HCT116 (cell line): ENCODE measurements around the gene LRRC4B. TPM values are rescaled to one million over a fixed set of nuclear protein-coding genes. Genes with fewer than 3 reads are reported as not detected.

Source experiments
- ATAC-seq: fragments of 200-7000 bp; cut with Tn5 transposase; 2 replicates; pipeline ENCODE4 v1.9.1; 2020; ENCODE audit warnings: mild to moderate bottlenecking, moderate library complexity
- BruUV-seq: library from RNA; stranded (reverse); fragments of 400-500 nt; replicated peaks from 2 replicates; lab custom pipeline; 2021; lab: Mats Ljungman, UMichigan
- CTCF ChIA-PET: fragments of 300-600 bp; sonication (Branson Sonifier 250); formaldehyde crosslinking; loops from one replicate; lab custom pipeline; 2021; ENCODE audit warnings: antibody characterized with exemption; lab: Charles Lee
- POLR2A ChIA-PET: fragments of 300-600, 350-600 bp; sonication (Branson Sonifier 250); formaldehyde crosslinking; loops from one replicate; lab custom pipeline; 2021; ENCODE audit warnings: antibody characterized with exemption; lab: Charles Lee
- RAD21 ChIA-PET, 2 experiments: fragments of 300-600 bp; sonication (Branson Sonifier 250); formaldehyde crosslinking; loops; one replicate each; lab custom pipeline; 2023; ENCODE audit warnings: low total read pairs in 2 of 2; ENCODE audit not compliant: uncharacterized antibody in 2 of 2, unreplicated experiment in 2 of 2, low non-redundant PET in 1 of 2; lab: Charles Lee
- DNase-seq: peaks from one replicate; pipeline ENCODE4 v3.0.0-alpha.2; 2010; ENCODE audit warnings: low read depth, low spot score
- H2AFZ ChIP-seq: fragments of 200-600 bp; shearing (Covaris generic), sonication (generic); 2 replicates; pipeline ENCODE4 v1.6.1; 2017; ENCODE audit warnings: low read depth, mixed run types, mixed read lengths, antibody characterized with exemption, low read length; ENCODE audit not compliant: poor library complexity, severe bottlenecking
- H3K27ac ChIP-seq: 2 replicates; pipeline ENCODE4 v1.5.1; 2012; ENCODE audit warnings: low read depth, low read length
- H3K27me3 ChIP-seq: fragments of 200-600 bp; sonication (generic); 2 replicates; pipeline ENCODE4 v1.6.1; 2016; ENCODE audit warnings: mixed run types, low read length, mixed read lengths; ENCODE audit not compliant: insufficient read depth
- H3K36me3 ChIP-seq, 2 experiments: fragments of 200-500 bp in 1 of 2; fragments of 200-600 bp in 1 of 2; sonication (Bioruptor generic) in 1 of 2; sonication (generic) in 1 of 2; 2 replicates each; pipeline versions ENCODE4 v1.5.1 to v1.6.1; 2014 to 2016; ENCODE audit warnings: low read length in 2 of 2, inconsistent platforms in 1 of 2, mixed read lengths in 1 of 2, mixed run types in 1 of 2; ENCODE audit not compliant: insufficient read depth in 2 of 2, control insufficient read depth in 1 of 2
- H3K4me1 ChIP-seq, 2 experiments: fragments of 200-600 bp in 1 of 2; sonication (generic) in 1 of 2; 2 replicates each; pipeline versions ENCODE4 v1.5.1 to v1.6.1; 2012 to 2017; ENCODE audit warnings: low read length in 2 of 2, inconsistent platforms in 1 of 2, mild to moderate bottlenecking in 1 of 2, mixed read lengths in 1 of 2, mixed run types in 1 of 2, moderate library complexity in 1 of 2; ENCODE audit not compliant: insufficient read depth in 2 of 2, control insufficient read depth in 1 of 2
- H3K4me2 ChIP-seq: fragments of 200-600 bp; sonication (generic); 2 replicates; pipeline ENCODE4 v1.6.1; 2017; ENCODE audit warnings: mixed run types, low read length, mixed read lengths
- H3K4me3 ChIP-seq, 2 experiments: fragments of 200-600 bp in 1 of 2; sonication (generic) in 1 of 2; replicated peaks in 1 of 2; 2 replicates each; pipeline ENCODE4 v1.5.1; 2011 to 2016; ENCODE audit warnings: low read length in 2 of 2, control low read depth in 1 of 2, low read depth in 1 of 2, mild to moderate bottlenecking in 1 of 2, mixed read lengths in 1 of 2, mixed run types in 1 of 2
- H3K79me2 ChIP-seq: fragments of 200-600 bp; sonication (generic); 2 replicates; pipeline ENCODE4 v1.6.1; 2017; ENCODE audit warnings: mild to moderate bottlenecking, mixed run types, low read length, moderate library complexity, mixed read lengths; ENCODE audit not compliant: insufficient read depth
- H3K9ac ChIP-seq: fragments of 200-600 bp; sonication (generic); 2 replicates; pipeline ENCODE4 v1.6.1; 2016; ENCODE audit warnings: low read length, mixed read lengths
- H3K9me2 ChIP-seq: fragments of 200-600 bp; sonication (generic), shearing (Covaris generic); 2 replicates; pipeline ENCODE4 v1.6.1; 2017; ENCODE audit warnings: mixed run types, mild to moderate bottlenecking, moderate library complexity; ENCODE audit not compliant: insufficient read depth
- H3K9me3 ChIP-seq, 2 experiments: fragments of 200-500 bp in 1 of 2; fragments of 200-600 bp in 1 of 2; sonication (Bioruptor generic) in 1 of 2; sonication (generic) in 1 of 2; 2 replicates each; pipeline ENCODE4 v1.6.1; 2014 to 2017; ENCODE audit warnings: low read length in 2 of 2, mixed read lengths in 2 of 2, inconsistent platforms in 1 of 2, low read depth in 1 of 2, mild to moderate bottlenecking in 1 of 2, mixed run types in 1 of 2, moderate library complexity in 1 of 2; ENCODE audit not compliant: control insufficient read depth in 1 of 2, insufficient read depth in 1 of 2
- H4K20me1 ChIP-seq: fragments of 200-600 bp; sonication (generic), shearing (Covaris generic); 2 replicates; pipeline ENCODE4 v1.6.1; 2017; ENCODE audit warnings: mixed run types, mild to moderate bottlenecking, moderate library complexity; ENCODE audit not compliant: insufficient read depth
- ATF3 ChIP-seq: IDR thresholded peaks from 2 replicates; pipeline ENCODE4 v1.6.1; 2012
- CEBPB ChIP-seq: IDR thresholded peaks from 2 replicates; pipeline ENCODE4 v1.6.1; 2012; ENCODE audit warnings: low read depth
- CTCF ChIP-seq, 3 experiments: fragments of 200-600 bp in 1 of 3; sonication (generic) in 1 of 3; IDR thresholded peaks in 2 of 3; conservative IDR thresholded peaks in 1 of 3; 2 replicates each; pipeline ENCODE4 v1.5.1; 2012 to 2017; ENCODE audit warnings: low read depth in 2 of 3, low read length in 2 of 3, antibody characterized with exemption in 1 of 3, borderline replicate concordance in 1 of 3, control low read depth in 1 of 3, mild to moderate bottlenecking in 1 of 3, mixed read lengths in 1 of 3, mixed run types in 1 of 3, moderate library complexity in 1 of 3; ENCODE audit not compliant: insufficient read depth in 1 of 3
- EZH2 ChIP-seq: fragments of 200-600 bp; sonication (generic); IDR thresholded peaks from 2 replicates; pipeline ENCODE4 v1.6.1; 2017; ENCODE audit warnings: antibody characterized with exemption, mixed run types
- EZH2phosphoT487 ChIP-seq: fragments of 200-600 bp; IDR thresholded peaks from 2 replicates; pipeline ENCODE4 v1.6.1; 2018; ENCODE audit warnings: antibody characterized with exemption, borderline replicate concordance
- JUND ChIP-seq: IDR thresholded peaks from 2 replicates; pipeline ENCODE4 v1.6.1; 2012
- MAX ChIP-seq: IDR thresholded peaks from 2 replicates; pipeline ENCODE4 v1.6.1; 2012
- POLR2A ChIP-seq: IDR thresholded peaks from 2 replicates; pipeline ENCODE4 v1.7.0; 2011; ENCODE audit warnings: borderline replicate concordance; ENCODE audit not compliant: insufficient read depth, insufficient read length; ENCODE audit errors: extremely low read depth
- POLR2AphosphoS5 ChIP-seq: IDR thresholded peaks from 2 replicates; pipeline ENCODE4 v1.6.1; 2011; ENCODE audit warnings: mild to moderate bottlenecking, low read depth, low read length, moderate library complexity
- RAD21 ChIP-seq: IDR thresholded peaks from 2 replicates; pipeline ENCODE4 v1.6.1; 2012; ENCODE audit warnings: low read depth, mild to moderate bottlenecking
- REST ChIP-seq: IDR thresholded peaks from 2 replicates; pipeline ENCODE4 v1.6.1; 2012; ENCODE audit warnings: low read depth
- SIN3A ChIP-seq: IDR thresholded peaks from 2 replicates; pipeline ENCODE4 v1.6.1; 2012; ENCODE audit warnings: low read depth
- SRF ChIP-seq: IDR thresholded peaks from 2 replicates; pipeline ENCODE4 v1.6.1; 2012; ENCODE audit warnings: low read depth
- TCF7L2 ChIP-seq: IDR thresholded peaks from 2 replicates; pipeline ENCODE4 v1.7.0; 2011; ENCODE audit warnings: borderline replicate concordance, inconsistent platforms; ENCODE audit not compliant: insufficient read depth, insufficient read length; ENCODE audit errors: extremely low read depth
- YY1 ChIP-seq: IDR thresholded peaks from 2 replicates; pipeline ENCODE4 v1.6.1; 2011; ENCODE audit warnings: low read length, low read depth, moderate library complexity, mild to moderate bottlenecking; ENCODE audit not compliant: insufficient replicate concordance; ENCODE audit errors: extremely low read depth
- ZBTB33 ChIP-seq: IDR thresholded peaks from 2 replicates; pipeline ENCODE4 v1.6.1; 2011; ENCODE audit warnings: mild to moderate bottlenecking, low read length, moderate library complexity; ENCODE audit not compliant: insufficient replicate concordance; ENCODE audit errors: extremely low read depth
- ZFX ChIP-seq: fragments of 450-650 bp; IDR thresholded peaks from 2 replicates; pipeline ENCODE4 v1.6.1; 2017
- ZNF274 ChIP-seq: fragments of 200-500 bp; sonication (Bioruptor generic); IDR thresholded peaks from 2 replicates; pipeline ENCODE4 v1.6.1; 2014; ENCODE audit warnings: mild to moderate bottlenecking, low read depth, low read length, inconsistent platforms
- intact Hi-C: fragments of 100-400 bp; cut with micrococcal nuclease; formaldehyde crosslinking; loops from 2 replicates; pipeline ENCODE4 v1.10.0; 2022
- total RNA-seq: library from RNA; stranded (reverse); gene quantifications from one replicate; pipeline ENCODE4 v1.2.1, GENCODE V29; 2021; ENCODE audit not compliant: unreplicated experiment

The LRRC4B gene
- total RNA-seq, 1 experiment from 2014 or later: 0.89 TPM

- Histone ChIP-seq H3K27ac (no peak overlapping the region), H3K9me2 (no peaks in the 10 kb centered on the region), H3K36me3 (no peaks in the 10 kb centered on the region), H3K4me1 (peaks cover 4 to 13% of the 10 kb centered on the region in 2 experiments; a peak in 3 of 4 replicates), H3K9ac (no peak overlapping the region), H4K20me1 (no peaks in the 10 kb centered on the region), H3K4me2 (no peak overlapping the region), H3K79me2 (no peaks in the 10 kb centered on the region), H2AFZ (no peak overlapping the region), H3K4me3 (no peak overlapping the region), H3K27me3 (no peaks in the 10 kb centered on the region), H3K9me3 (no peaks in the 10 kb centered on the region)
- TF ChIP-seq JUND (no peak), RAD21 (no peak), YY1 (no peak), POLR2A (no peak), ZBTB33 (no peak), CEBPB (no peak), EZH2phosphoT487 (no peak), ZFX (no peak), ATF3 (no peak), REST (no peak), EZH2 (no peak), CTCF (IDR thresholded peaks at IDR 0.05 in 2 of 3, conservative IDR thresholded peaks at IDR 0.05 in 1 of 3; ENCODE audit: borderline replicate concordance in 1 of 3, insufficient read depth in 1 of 3, low read depth in 2 of 3, low read length in 2 of 3) (no peak), SIN3A (no peak), SRF (no peak), TCF7L2 (no peak), ZNF274 (no peak), MAX (no peak), POLR2AphosphoS5 (no peak)
- ATAC-seq (no peak), DNase-seq (no peak)
- ChIA-PET RAD21 (no interaction called here), CTCF (no interaction called here), POLR2A (no interaction called here)
- intact Hi-C loops: no loop called here
- BruUV-seq: no TSS peak
Observed at GRCh38 chr19:50551715-50552187, 16.5 kb downstream of the LRRC4B start.
